Renal pelvis (tissue), 12 donors: ENCODE measurements around the gene ZFP57. TPM values are rescaled to one million over a fixed set of nuclear protein-coding genes. Genes with fewer than 3 reads are reported as not detected.

Experiments used
- DNase-seq: peaks from one replicate; pipeline ENCODE4 v3.0.0-alpha.2; 2013
- long read RNA-seq, 16 experiments: transcript quantifications; one replicate each; lab custom pipeline, GENCODE V29; 2026
- polyA plus RNA-seq, 3 donors: library from polyadenylated mRNA; unstranded; fragments of 120-200 nt; gene quantifications; one replicate each; pipeline ENCODE4 v1.2.1, GENCODE V29; 2013; ENCODE audit not compliant: insufficient read length in 3 of 3

Gene ZFP57
- polyA plus RNA-seq, result under 1 TPM in 2 of 3 donors, not detected in 1; 0.21 to 0.23 TPM
- long read RNA-seq, donor 1, result 0 reads
- long read RNA-seq, donor 2, result 0 reads
- long read RNA-seq, donor 3, result 0 reads
- long read RNA-seq, donor 4, result 0 reads
- long read RNA-seq, donor 5, result 0 reads
- long read RNA-seq, donor 6, result 0 reads
- long read RNA-seq, donor 7, result 0 reads
- long read RNA-seq, donor 8, result 0 reads
- long read RNA-seq, donor 9, result 0 reads
- long read RNA-seq, donor 10, result 0 reads
- long read RNA-seq, donor 11, result 0 reads
- long read RNA-seq, donor 12, result 0 reads
- long read RNA-seq, donor 13, result 0 reads
- long read RNA-seq, donor 14, result 0 reads
- long read RNA-seq, donor 15, result 0 reads
- long read RNA-seq, donor 16, result 0 reads

- no peak for DNase-seq
Observed at GRCh38 chr6:29680904-29681303, at the start of gene ZFP57. Gene ZFP57 (minus strand): TSS chr6:29681152. CDS start chr6:29677003, 4,149 bp downstream.

GRCh38 chr6:29730575-29731126 is 49.7 kb upstream of the ZFP57 start:
- no peak for DNase-seq

GRCh38 chr6:29729774-29730328 is 48.9 kb upstream of the ZFP57 start:
- no peak for DNase-seq

DNA sequence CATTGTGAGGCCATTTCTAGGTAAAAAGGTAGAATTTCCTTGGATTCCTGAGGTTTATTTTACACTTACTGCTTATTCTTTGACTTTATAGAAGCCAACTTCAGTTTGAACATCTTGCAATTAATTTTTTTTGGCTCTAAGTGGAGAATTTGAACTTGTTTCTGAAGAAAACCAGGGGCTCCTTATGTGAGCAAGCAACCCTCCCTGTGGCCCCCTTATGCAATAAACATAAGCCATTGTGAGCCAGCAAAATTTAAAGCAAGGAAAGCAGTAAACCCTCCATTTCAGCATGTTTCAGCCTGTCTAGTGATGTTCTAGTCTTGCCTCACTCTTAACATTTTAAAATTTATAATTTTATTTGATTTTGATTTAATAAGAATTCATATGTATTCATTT is 47.9 kb upstream of the ZFP57 start:
- no peak for DNase-seq

DNA sequence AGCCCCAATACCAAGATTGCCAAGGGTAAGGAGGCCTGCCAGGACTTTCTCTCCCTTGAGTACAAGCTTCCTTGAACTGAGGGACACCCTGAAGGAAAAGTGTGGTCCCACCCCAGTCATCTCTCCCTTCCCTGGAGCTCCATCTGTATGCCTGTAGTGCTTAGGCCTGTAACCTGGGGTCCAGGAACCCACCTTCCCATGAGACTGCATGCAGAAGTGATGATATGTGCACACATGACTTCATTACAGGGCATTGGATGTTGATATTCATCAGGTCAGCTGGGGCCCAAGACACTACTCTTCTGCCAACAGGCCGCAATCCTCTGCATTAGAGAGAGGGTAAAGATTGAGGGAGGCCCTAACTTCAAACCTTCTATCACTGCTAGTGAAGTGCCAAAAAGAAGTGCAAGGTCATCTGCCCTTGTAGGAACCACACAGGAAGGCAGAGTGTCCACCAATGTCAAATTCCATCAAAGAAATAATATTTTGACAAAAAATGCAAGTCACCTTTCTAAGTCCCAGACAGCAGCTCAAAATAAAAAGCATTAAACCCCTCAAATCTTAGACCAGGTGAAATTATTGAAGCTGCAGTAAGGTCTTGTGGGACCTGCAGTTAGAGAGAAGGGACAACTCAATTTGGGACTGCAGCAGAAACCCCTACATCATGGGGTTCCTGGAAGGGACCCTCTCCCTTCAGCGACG is 47.4 kb upstream of the ZFP57 start:
- DNase-seq, result no peak

GRCh38 chr6:29727637-29728036 is 46.7 kb upstream of the ZFP57 start:
- no peak for DNase-seq

- DNase-seq, result no peak
Observed at GRCh38 chr6:29726571-29727194, 45.7 kb upstream of the ZFP57 start.

DNA sequence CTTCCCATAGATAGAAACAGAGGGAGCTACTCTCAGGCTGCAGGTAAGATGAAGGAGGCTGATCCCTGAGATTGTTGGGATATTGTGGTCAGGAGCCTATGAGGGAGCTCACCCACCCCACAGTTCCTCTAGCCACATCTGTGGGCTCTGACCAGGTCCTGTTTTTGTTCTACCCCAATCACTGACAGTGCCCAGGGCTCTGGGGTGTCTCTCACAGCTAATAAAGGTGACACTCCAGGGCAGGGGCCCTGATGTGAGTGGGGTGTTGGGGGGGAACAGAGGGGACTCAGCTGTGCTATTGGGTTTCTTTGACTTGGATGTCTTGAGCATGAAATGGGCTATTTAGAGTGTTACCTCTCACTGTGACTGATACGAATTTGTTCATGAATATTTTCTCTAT is 45.0 kb upstream of the ZFP57 start:
- no peak for DNase-seq

DNA sequence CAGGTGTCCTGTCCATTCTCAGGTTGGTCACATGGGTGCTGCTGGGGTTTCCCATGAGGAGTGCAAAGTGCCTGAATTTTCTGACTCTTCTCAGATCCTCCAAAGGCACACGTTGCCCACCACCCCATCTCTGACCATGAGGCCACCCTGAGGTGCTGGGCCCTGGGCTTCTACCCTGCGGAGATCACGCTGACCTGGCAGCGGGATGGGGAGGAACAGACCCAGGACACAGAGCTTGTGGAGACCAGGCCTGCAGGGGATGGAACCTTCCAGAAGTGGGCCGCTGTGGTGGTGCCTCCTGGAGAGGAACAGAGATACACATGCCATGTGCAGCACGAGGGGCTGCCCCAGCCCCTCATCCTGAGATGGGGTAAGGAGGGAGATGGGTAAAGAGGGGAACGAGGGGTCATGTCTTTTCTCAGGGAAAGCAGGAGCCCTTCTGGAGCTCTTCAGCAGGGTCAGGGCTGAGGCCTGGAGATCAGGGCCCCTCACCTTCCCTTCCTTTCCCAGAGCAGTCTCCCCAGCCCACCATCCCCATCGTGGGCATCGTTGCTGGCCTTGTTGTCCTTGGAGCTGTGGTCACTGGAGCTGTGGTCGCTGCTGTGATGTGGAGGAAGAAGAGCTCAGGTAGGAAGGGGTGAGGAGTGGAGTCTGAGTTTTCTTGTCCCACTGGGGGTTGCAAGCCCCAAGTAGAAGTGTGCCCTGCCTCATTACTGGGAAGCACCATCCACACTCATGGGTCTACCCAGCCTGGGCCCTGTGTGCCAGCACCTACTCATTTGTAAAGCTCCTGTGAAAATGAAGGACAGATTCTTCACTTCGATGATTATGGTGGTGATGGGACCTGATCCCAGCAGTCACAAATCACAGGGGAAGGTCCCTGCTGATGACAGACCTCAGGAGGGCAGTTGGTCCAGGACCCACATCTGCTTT is 44.3 kb upstream of the ZFP57 start:
- no peak for DNase-seq

GRCh38 chr6:29723666-29724588 is 43.0 kb upstream of the ZFP57 start:
- no peak for DNase-seq

GRCh38 chr6:29723262-29723665 is 42.3 kb upstream of the ZFP57 start, which contains the start of gene HLA-F:
Gene HLA-F (plus strand): TSS chr6:29723434. CDS start chr6:29723464, 30 bp downstream.
- peak; percentile 70 for DNase-seq

DNA sequence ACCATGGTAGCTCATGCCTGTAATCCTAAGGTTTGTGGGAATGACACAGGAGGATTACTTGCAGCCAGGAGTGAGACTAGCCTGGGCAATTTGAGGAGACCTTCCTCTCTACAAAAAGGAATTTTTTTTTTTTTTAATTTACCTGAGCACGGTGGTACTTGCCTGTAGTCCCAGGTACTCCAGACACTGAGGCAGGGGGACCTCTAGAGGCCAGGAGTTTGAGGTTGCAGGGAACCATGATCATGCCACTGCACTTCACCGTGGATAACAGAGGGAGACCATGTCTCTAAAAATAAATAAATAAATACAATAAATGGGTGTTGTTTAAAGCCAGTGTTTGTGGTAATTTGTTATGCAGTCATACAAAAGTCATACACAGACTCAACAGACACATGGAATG is 39.9 kb upstream of the ZFP57 start:
- no peak for DNase-seq

- no peak for DNase-seq
Observed at GRCh38 chr6:29710281-29710941, 29.5 kb upstream of the ZFP57 start.

DNA sequence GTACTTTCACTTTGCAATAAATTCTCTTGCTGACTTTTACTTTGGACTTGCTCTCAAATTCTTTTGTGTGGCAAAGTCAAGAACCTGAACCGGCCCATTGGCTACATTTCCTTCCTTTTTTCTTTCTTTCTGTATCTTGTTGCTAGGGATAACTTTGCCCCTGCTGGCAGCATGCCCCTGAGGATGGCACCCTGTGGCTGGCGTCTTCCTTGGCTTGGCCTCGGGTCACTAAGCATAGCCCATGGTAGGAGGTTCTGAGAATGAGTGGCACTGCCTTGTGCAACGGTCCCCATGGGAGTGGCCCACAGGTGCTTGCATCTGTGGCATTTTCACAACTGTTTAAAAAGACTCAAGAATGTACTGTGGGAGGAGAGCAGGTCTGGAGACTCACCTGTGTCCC is 28.2 kb upstream of the ZFP57 start:
- DNase-seq, result no peak

- no peak for DNase-seq
Observed at GRCh38 chr6:29708432-29709179, 27.7 kb upstream of the ZFP57 start.

GRCh38 chr6:29705389-29706231 is 24.7 kb upstream of the ZFP57 start:
- no peak for DNase-seq

GRCh38 chr6:29702519-29703103 is 21.7 kb upstream of the ZFP57 start:
- DNase-seq, result peak; percentile 40
